ENCODE results near the gene B3GNT2. TPM values are rescaled to one million over a fixed set of nuclear protein-coding genes. Genes with fewer than 3 reads are reported as not detected.

B3GNT2 gene
- total RNA-seq, 1 donor from 2014 or later: 22.6 TPM

- no peak for DNase-seq (ENCODE audit: low read depth)
- no peak overlapping the region for H3K4me3 ChIP-seq (ENCODE audit: low read depth, low read length)
- no peak for TF ChIP-seq CTCF (conservative IDR thresholded peaks at IDR 0.05; ENCODE audit: low read depth, low read length)
Observed at GRCh38 chr2:62222674-62223073, 26.8 kb downstream of the B3GNT2 start.

GRCh38 chr2:62224976-62225375 lies 29.1 kb downstream of the B3GNT2 start:
- no peak for TF ChIP-seq CTCF (conservative IDR thresholded peaks at IDR 0.05; ENCODE audit: low read depth, low read length)
- DNase-seq (ENCODE audit: low read depth): no peak
- H3K4me3 ChIP-seq (ENCODE audit: low read depth, low read length): no peak overlapping the region

GRCh38 chr2:62227386-62228075 lies 31.6 kb downstream of the B3GNT2 start:
- H3K4me3 ChIP-seq (ENCODE audit: low read depth, low read length): no peak overlapping the region
- TF ChIP-seq CTCF (conservative IDR thresholded peaks at IDR 0.05; ENCODE audit: low read depth, low read length): no peak
- no peak for DNase-seq (ENCODE audit: low read depth)

- DNase-seq (ENCODE audit: low read depth): no peak
- no peak for TF ChIP-seq CTCF (conservative IDR thresholded peaks at IDR 0.05; ENCODE audit: low read depth, low read length)
- H3K4me3 ChIP-seq (ENCODE audit: low read depth, low read length): no peak overlapping the region
Observed at GRCh38 chr2:62229082-62229605, 33.2 kb downstream of the B3GNT2 start.

GRCh38 chr2:62231541-62231940 lies 35.6 kb downstream of the B3GNT2 start:
- no peak for DNase-seq (ENCODE audit: low read depth)
- no peak overlapping the region for H3K4me3 ChIP-seq (ENCODE audit: low read depth, low read length)
- TF ChIP-seq CTCF (conservative IDR thresholded peaks at IDR 0.05; ENCODE audit: low read depth, low read length): no peak

GRCh38 chr2:62234755-62235655 lies 39.1 kb downstream of the B3GNT2 start:
- H3K4me3 ChIP-seq (ENCODE audit: low read depth, low read length): no peak overlapping the region
- DNase-seq (ENCODE audit: low read depth): no peak
- TF ChIP-seq CTCF (conservative IDR thresholded peaks at IDR 0.05; ENCODE audit: low read depth, low read length): no peak

All from epithelial cell of proximal tubule (primary cell).